IMR-90 (cell line): ENCODE results near the gene SLC6A9. TPM values are rescaled to one million over a fixed set of nuclear protein-coding genes. Genes with fewer than 3 reads are reported as not detected.

Experiments
- ATAC-seq: fragments of 200-7000 bp; cut with Tn5 transposase; 2 replicates; pipeline ENCODE4 v1.9.1; 2020; ENCODE audit warnings: low read depth, mild to moderate bottlenecking, moderate library complexity
- BruUV-seq: library from RNA; stranded (reverse); fragments of 400-500 nt; replicated peaks from 2 replicates; lab custom pipeline; 2021; lab: Mats Ljungman, UMichigan
- CTCF ChIA-PET: fragments of 300-600 bp; formaldehyde crosslinking; extraction: SDS; loops from one replicate; lab custom pipeline; 2021; ENCODE audit warnings: antibody characterized with exemption; lab: Yijun Ruan, JAX
- POLR2A ChIA-PET: fragments of 300-600 bp; sonication (Branson Sonifier 250); formaldehyde crosslinking; loops from one replicate; lab custom pipeline; 2022; ENCODE audit warnings: antibody characterized with exemption; ENCODE audit not compliant: unreplicated experiment; lab: Charles Lee
- DNase-seq: peaks from one replicate; pipeline ENCODE4 v3.0.0; 2013
- H2AFZ ChIP-seq: replicated peaks from 2 replicates; pipeline ENCODE3; 2013; ENCODE audit warnings: low read length, mild to moderate bottlenecking; ENCODE audit not compliant: poor library complexity
- H2AK5ac ChIP-seq: 2 replicates; pipeline ENCODE4 v1.6.1; 2013; ENCODE audit warnings: low read depth, low read length, inconsistent platforms
- H2AK9ac ChIP-seq: replicated peaks from 2 replicates; pipeline ENCODE3; 2013; ENCODE audit warnings: mild to moderate bottlenecking, low read depth, low read length, moderate library complexity; ENCODE audit not compliant: poor library complexity
- H2BK120ac ChIP-seq: 2 replicates; pipeline ENCODE4 v1.6.1; 2013; ENCODE audit warnings: low read depth, low read length, inconsistent platforms
- H2BK15ac ChIP-seq: 3 replicates; pipeline ENCODE4 v1.6.1; 2013; ENCODE audit warnings: low read depth, low read length, inconsistent platforms
- H2BK20ac ChIP-seq: 2 replicates; pipeline ENCODE4 v1.6.1; 2013; ENCODE audit warnings: low read depth, mild to moderate bottlenecking, inconsistent platforms, low read length, moderate library complexity
- H2BK5ac ChIP-seq: 2 replicates; pipeline ENCODE4 v1.6.1; 2013; ENCODE audit warnings: mild to moderate bottlenecking, low read depth, low read length, inconsistent platforms; ENCODE audit not compliant: poor library complexity, severe bottlenecking
- H3K14ac ChIP-seq: replicated peaks from 2 replicates; pipeline ENCODE4 v1.6.1; 2013; ENCODE audit warnings: low read depth, low read length, inconsistent platforms
- H3K18ac ChIP-seq: 2 replicates; pipeline ENCODE4 v1.6.1; 2013; ENCODE audit warnings: low read depth, low read length, control low read depth
- H3K23ac ChIP-seq: 2 replicates; pipeline ENCODE4 v1.6.1; 2013; ENCODE audit warnings: low read depth, low read length, inconsistent platforms
- H3K27ac ChIP-seq: 2 replicates; pipeline ENCODE4 v1.5.1; 2013; ENCODE audit warnings: mild to moderate bottlenecking, control low read depth, low read length; ENCODE audit not compliant: insufficient read depth
- H3K27me3 ChIP-seq: 2 replicates; pipeline ENCODE4 v1.6.1; 2013; ENCODE audit warnings: low read length; ENCODE audit not compliant: control insufficient read depth, insufficient read depth
- H3K36me3 ChIP-seq: 2 replicates; pipeline ENCODE4 v1.6.1; 2013; ENCODE audit warnings: low read length, mixed read lengths; ENCODE audit not compliant: control insufficient read depth, insufficient read depth
- H3K4ac ChIP-seq: 2 replicates; pipeline ENCODE4 v1.6.1; 2013; ENCODE audit warnings: low read depth, low read length, inconsistent platforms
- H3K4me1 ChIP-seq: 2 replicates; pipeline ENCODE4 v1.6.1; 2013; ENCODE audit warnings: low read length, mixed read lengths; ENCODE audit not compliant: control insufficient read depth, insufficient read depth
- H3K4me2 ChIP-seq: 2 replicates; pipeline ENCODE4 v1.6.1; 2013; ENCODE audit warnings: low read depth, mild to moderate bottlenecking, control low read depth, low read length, moderate library complexity
- H3K4me3 ChIP-seq: 2 replicates; pipeline ENCODE4 v1.5.1; 2013; ENCODE audit warnings: low read depth, mild to moderate bottlenecking, control low read depth, low read length, moderate library complexity; ENCODE audit not compliant: insufficient read depth
- H3K56ac ChIP-seq: 2 replicates; pipeline ENCODE4 v1.6.1; 2013; ENCODE audit warnings: low read length, inconsistent platforms; ENCODE audit not compliant: insufficient read depth; ENCODE audit errors: extremely low read depth
- H3K79me1 ChIP-seq, 2 experiments: 2 replicates each; pipeline ENCODE4 v1.6.1; 2013; ENCODE audit warnings: low read length in 2 of 2, inconsistent platforms in 1 of 2, low read depth in 1 of 2
- H3K9ac ChIP-seq: 2 replicates; pipeline ENCODE4 v1.6.1; 2013; ENCODE audit warnings: low read depth, low read length, control low read depth
- H3K9me1 ChIP-seq: 2 replicates; pipeline ENCODE4 v1.6.1; 2013; ENCODE audit warnings: low read length, inconsistent platforms; ENCODE audit not compliant: insufficient read depth
- H3K9me3 ChIP-seq: 2 replicates; pipeline ENCODE4 v1.6.1; 2013; ENCODE audit warnings: low read length; ENCODE audit not compliant: control insufficient read depth, insufficient read depth
- H4K20me1 ChIP-seq: 2 replicates; pipeline ENCODE4 v1.6.1; 2013; ENCODE audit warnings: low read length, inconsistent platforms; ENCODE audit not compliant: insufficient read depth
- H4K5ac ChIP-seq: 2 replicates; pipeline ENCODE4 v1.6.1; 2013; ENCODE audit warnings: mild to moderate bottlenecking, low read depth, low read length, control low read depth
- H4K8ac ChIP-seq, 2 experiments: 2 replicates each; pipeline ENCODE4 v1.6.1; 2013; ENCODE audit warnings: low read depth in 2 of 2, low read length in 2 of 2, control low read depth in 1 of 2, inconsistent platforms in 1 of 2
- H4K91ac ChIP-seq: 2 replicates; pipeline ENCODE4 v1.6.1; 2013; ENCODE audit warnings: low read depth, low read length, inconsistent platforms; ENCODE audit not compliant: insufficient read depth
- BHLHE40 ChIP-seq: fragments of 150-350 bp; IDR thresholded peaks from 2 replicates; pipeline ENCODE4 v1.6.1; 2016; ENCODE audit warnings: mild to moderate bottlenecking, low read depth, low read length
- CTCF ChIP-seq: conservative IDR thresholded peaks from 2 replicates; pipeline ENCODE4 v1.5.1; 2012; ENCODE audit warnings: mild to moderate bottlenecking, low read depth, low read length, improper control_type of control experiment
- ELK1 ChIP-seq: fragments of 150-350 bp; IDR thresholded peaks from 2 replicates; pipeline ENCODE4 v1.6.1; 2016; ENCODE audit warnings: low read depth, mild to moderate bottlenecking, low read length, moderate library complexity, borderline replicate concordance
- MAFK ChIP-seq: IDR thresholded peaks from 2 replicates; pipeline ENCODE4 v1.6.1; 2012; ENCODE audit warnings: low read depth, low read length, improper control_type of control experiment
- MAZ ChIP-seq: IDR thresholded peaks from 2 replicates; pipeline ENCODE4 v1.6.1; 2012; ENCODE audit warnings: low read depth, mild to moderate bottlenecking, low read length, improper control_type of control experiment, moderate library complexity, borderline replicate concordance
- MXI1 ChIP-seq: IDR thresholded peaks from 2 replicates; pipeline ENCODE4 v1.6.1; 2012; ENCODE audit warnings: low read depth, mild to moderate bottlenecking, low read length, moderate library complexity, borderline replicate concordance
- NFE2L2 ChIP-seq: fragments of 150-350 bp; IDR thresholded peaks from 2 replicates; pipeline ENCODE4 v1.6.1; 2016; ENCODE audit warnings: low read depth, mild to moderate bottlenecking, low read length
- POLR2A ChIP-seq: IDR thresholded peaks from 2 replicates; pipeline ENCODE4 v1.6.1; 2012; ENCODE audit warnings: mild to moderate bottlenecking, low read depth, low read length
- RCOR1 ChIP-seq: IDR thresholded peaks from 2 replicates; pipeline ENCODE4 v1.6.1; 2012; ENCODE audit warnings: mild to moderate bottlenecking, low read length, improper control_type of control experiment; ENCODE audit not compliant: insufficient replicate concordance
- RFX5 ChIP-seq: IDR thresholded peaks from 2 replicates; pipeline ENCODE4 v1.8.0; 2012; ENCODE audit warnings: low read depth, mild to moderate bottlenecking, low read length, moderate library complexity
- WGBS, 2 experiments: methylation state at CpG; one replicate each; pipeline versions ENCODE4 v1.1.5 to v1.1.7; 2013; ENCODE audit warnings: missing lambda C conversion rate in 2 of 2; ENCODE audit not compliant: insufficient read length in 1 of 2; ENCODE audit errors: extremely low coverage in 2 of 2; 5-methylcytosine and 5-hydroxymethylcytosine counted together
- dilution Hi-C: fragments of 300-500 bp; cut with HindIII; formaldehyde crosslinking; loops from one replicate; pipeline ENCODE4 v1.14.3; 2018; ENCODE audit warnings: low sequenced_read_pairs; ENCODE audit not compliant: unreplicated experiment
- in situ Hi-C: fragments of 300-500 bp; cut with MboI; formaldehyde crosslinking; loops from 3 replicates; pipeline ENCODE4 v1.14.3; 2019; ENCODE audit warnings: low sequenced_read_pairs, inconsistent platforms, mixed read lengths
- intact Hi-C: fragments of 100-400 bp; cut with micrococcal nuclease; formaldehyde crosslinking; loops from 2 replicates; pipeline ENCODE4 v1.10.0; 2022
- polyA plus RNA-seq, 3 experiments: library from polyadenylated mRNA; depleted of rRNA; stranded (reverse); fragments of >200 nt; gene quantifications; 2 replicates each; pipeline ENCODE4 v1.2.3, GENCODE V29; 2012; ENCODE audit warnings: low replicate concordance in 1 of 3
- total RNA-seq: library from RNA; depleted of rRNA; stranded (reverse); fragments of >200 nt; gene quantifications from 2 replicates; pipeline ENCODE4 v1.2.3, GENCODE V29; 2012

Gene SLC6A9
- total and polyA plus RNA-seq, 2 of the 4 experiments (the other 2 are of a cell fraction), result 2.0 to 6.6 TPM

- Histone ChIP-seq H3K9me3 (no peaks in the 10 kb centered on the region), H4K8ac (no peak overlapping the region), H3K23ac (no peak overlapping the region), H2BK15ac (no peak overlapping the region), H4K5ac (no peak overlapping the region), H3K36me3 (peaks cover 49% of the 10 kb centered on the region), H3K27me3 (no peaks in the 10 kb centered on the region), H2BK120ac (no peak overlapping the region), H3K27ac (no peak overlapping the region), H3K56ac (no peak overlapping the region), H3K4me1 (no peaks in the 10 kb centered on the region), H3K4me2 (no peak overlapping the region), H3K79me1 (0 out of 4 replicates have a peak, but pooled peaks cover 0 to 3% of the 10 kb centered on the region in 2 experiments), H3K18ac (no peak overlapping the region), H4K20me1 (peaks cover 7% of the 10 kb centered on the region; the same call in 1 of the 2 replicates), H3K4me3 (no peak overlapping the region), H3K4ac (no peak overlapping the region), H3K14ac (no peak overlapping the region), H2AK5ac (no peak overlapping the region), H2AK9ac (no peak overlapping the region), H2BK5ac (no peak overlapping the region), H3K9ac (no peak overlapping the region), H4K91ac (no peak overlapping the region), H2BK20ac (no peak overlapping the region), H3K9me1 (peaks cover 13% of the 10 kb centered on the region), H2AFZ (no peak overlapping the region)
- POLR2A ChIA-PET, result no interaction called here
- 100% methylated on average over 1 of the region's 3 CpGs; no CpG with 5 or more reads in 1 of the 2 experiments for WGBS, 2 experiments
- ATAC-seq (no peak), DNase-seq (no peak)
- dilution Hi-C loops, result no loop called here
- in situ Hi-C loops, result loop anchor here (25.0 kb wide), 1 partner anchor 424 kb away; the partner anchor contains the start of gene PTPRF
- CTCF ChIA-PET, result no interaction called here
- BruUV-seq, result no TSS peak
- no peak for TF ChIP-seq POLR2A
- TF ChIP-seq MAZ, result no peak
- TF ChIP-seq ELK1, result no peak
- TF ChIP-seq CTCF, result no peak
- TF ChIP-seq BHLHE40, result no peak
- no peak for TF ChIP-seq MXI1
- TF ChIP-seq RCOR1, result no peak
- TF ChIP-seq MAFK, result no peak
- no peak for TF ChIP-seq RFX5
- TF ChIP-seq NFE2L2, result no peak
- intact Hi-C loops, result no loop called here
These were observed 69.6 kb downstream of the SLC6A9 start for GRCh38 chr1:43961692-43962091.
